Measurements from ENCODE around the gene TOM1L2. TPM values are rescaled to one million over a fixed set of nuclear protein-coding genes. Genes with fewer than 3 reads are reported as not detected.

TOM1L2 gene
- total RNA-seq, 1 experiment from 2014 or later: 6.4 TPM

DNA sequence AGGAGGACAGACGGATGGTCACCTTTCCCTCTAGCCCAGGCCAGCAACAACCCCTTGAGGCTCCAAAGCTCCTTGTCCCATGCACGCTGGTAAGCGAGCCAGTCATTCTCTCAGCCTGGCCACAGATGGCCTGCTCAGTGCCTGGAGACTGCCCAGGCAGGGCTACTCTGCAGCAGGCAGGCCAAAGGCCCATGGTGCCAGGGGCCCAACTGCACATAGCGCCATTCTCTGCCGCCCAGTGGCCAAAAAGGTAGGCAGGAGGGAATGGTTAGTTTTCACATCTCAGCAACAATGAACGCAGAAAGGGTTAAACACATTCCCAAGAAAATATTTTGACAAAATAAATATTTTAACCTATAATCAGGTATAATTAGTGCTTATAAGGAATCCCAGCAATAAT, 127.7 kb downstream of the TOM1L2 start:
- no peaks in the 10 kb centered on the region for H3K79me2 ChIP-seq (ENCODE audit: low read length)
- no peak overlapping the region for H3K9ac ChIP-seq (ENCODE audit: low read length)
- H3K9me3 ChIP-seq (ENCODE audit: low read length): no peaks in the 10 kb centered on the region
- H2AFZ ChIP-seq (ENCODE audit: low read length): no peak overlapping the region
- H3K4me1 ChIP-seq (ENCODE audit: low read length): peaks cover 25% of the 10 kb centered on the region
- H4K20me1 ChIP-seq (ENCODE audit: insufficient read depth, low read depth, low read length): no peaks in the 10 kb centered on the region
- DNase-seq: no peak
- no peak overlapping the region for H3K4me2 ChIP-seq (ENCODE audit: low read depth, low read length, poor library complexity, severe bottlenecking)
- H3K36me3 ChIP-seq (ENCODE audit: insufficient read depth, low read length): no peaks in the 10 kb centered on the region
- H3K27ac ChIP-seq (ENCODE audit: low read length): no peak overlapping the region
- no peaks in the 10 kb centered on the region for H3K27me3 ChIP-seq (ENCODE audit: low read length)
- H3K4me3 ChIP-seq (ENCODE audit: low read length): no peak overlapping the region
- H3K9me2 ChIP-seq (replicated peaks; ENCODE audit: insufficient read depth, low read length): no peaks in the 10 kb centered on the region

DNA sequence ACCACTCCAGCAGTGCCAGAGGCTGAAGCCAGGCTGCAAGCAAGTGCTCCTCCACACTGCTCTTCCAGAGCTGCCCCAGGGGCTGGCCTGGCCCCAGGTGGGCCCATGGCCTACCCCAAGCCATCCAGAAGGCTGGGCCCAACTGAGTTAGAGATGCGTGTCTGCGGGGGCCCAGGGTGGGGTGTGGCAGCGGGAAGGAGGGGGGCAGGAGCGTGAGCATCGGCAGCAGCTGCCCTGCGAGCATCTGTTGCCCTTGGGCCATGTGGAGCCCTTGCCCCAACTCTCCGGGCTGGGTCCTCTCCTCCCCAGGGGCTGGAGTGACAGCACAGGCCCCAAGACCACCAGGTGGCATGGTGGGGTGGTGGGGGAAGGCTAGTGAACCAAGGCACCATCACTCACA, 128.1 kb downstream of the TOM1L2 start:
- no peaks in the 10 kb centered on the region for H3K27me3 ChIP-seq (ENCODE audit: low read length)
- no peaks in the 10 kb centered on the region for H3K36me3 ChIP-seq (ENCODE audit: insufficient read depth, low read length)
- H3K4me2 ChIP-seq (ENCODE audit: low read depth, low read length, poor library complexity, severe bottlenecking): no peak overlapping the region
- no peak overlapping the region for H3K4me3 ChIP-seq (ENCODE audit: low read length)
- no peak for DNase-seq
- no peaks in the 10 kb centered on the region for H3K79me2 ChIP-seq (ENCODE audit: low read length)
- no peak overlapping the region for H3K27ac ChIP-seq (ENCODE audit: low read length)
- no peaks in the 10 kb centered on the region for H3K9me3 ChIP-seq (ENCODE audit: low read length)
- H2AFZ ChIP-seq (ENCODE audit: low read length): no peak overlapping the region
- H4K20me1 ChIP-seq (ENCODE audit: insufficient read depth, low read depth, low read length): no peaks in the 10 kb centered on the region
- no peaks in the 10 kb centered on the region for H3K9me2 ChIP-seq (replicated peaks; ENCODE audit: insufficient read depth, low read length)
- peaks cover 25% of the 10 kb centered on the region for H3K4me1 ChIP-seq (ENCODE audit: low read length)
- no peak overlapping the region for H3K9ac ChIP-seq (ENCODE audit: low read length)

DNA sequence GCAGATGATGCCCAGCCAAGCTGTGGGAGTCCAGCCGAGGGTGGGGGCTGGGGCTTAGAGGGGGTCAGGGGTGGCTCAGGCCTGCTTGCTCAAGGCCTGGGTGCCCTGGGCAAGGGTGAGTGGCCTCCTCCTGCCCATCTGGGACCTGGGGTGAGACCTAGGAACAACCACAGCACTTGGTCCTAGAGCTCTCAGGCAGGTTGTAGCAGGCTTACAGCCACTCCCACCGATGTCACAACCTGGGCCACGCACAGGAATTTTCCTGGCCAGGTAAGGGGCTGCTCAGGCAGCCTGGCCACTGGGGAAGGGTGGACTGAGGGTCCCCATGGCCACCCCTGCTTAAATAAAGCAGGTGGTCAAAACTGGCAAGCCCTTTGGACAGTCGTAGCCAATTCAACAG, 129.1 kb downstream of the TOM1L2 start:
- Histone ChIP-seq H3K79me2 (ENCODE audit: low read length) (no peaks in the 10 kb centered on the region), H3K9ac (ENCODE audit: low read length) (no peak overlapping the region), H3K9me2 (replicated peaks; ENCODE audit: insufficient read depth, low read length) (no peaks in the 10 kb centered on the region), H3K27ac (ENCODE audit: low read length) (no peak overlapping the region), H3K27me3 (ENCODE audit: low read length) (no peaks in the 10 kb centered on the region), H3K36me3 (ENCODE audit: insufficient read depth, low read length) (no peaks in the 10 kb centered on the region), H3K9me3 (ENCODE audit: low read length) (no peaks in the 10 kb centered on the region), H4K20me1 (ENCODE audit: insufficient read depth, low read depth, low read length) (no peaks in the 10 kb centered on the region), H3K4me2 (ENCODE audit: low read depth, low read length, poor library complexity, severe bottlenecking) (no peak overlapping the region), H3K4me1 (ENCODE audit: low read length) (peaks cover 22% of the 10 kb centered on the region), H2AFZ (ENCODE audit: low read length) (no peak overlapping the region), H3K4me3 (ENCODE audit: low read length) (no peak overlapping the region)
- no peak for DNase-seq

DNA sequence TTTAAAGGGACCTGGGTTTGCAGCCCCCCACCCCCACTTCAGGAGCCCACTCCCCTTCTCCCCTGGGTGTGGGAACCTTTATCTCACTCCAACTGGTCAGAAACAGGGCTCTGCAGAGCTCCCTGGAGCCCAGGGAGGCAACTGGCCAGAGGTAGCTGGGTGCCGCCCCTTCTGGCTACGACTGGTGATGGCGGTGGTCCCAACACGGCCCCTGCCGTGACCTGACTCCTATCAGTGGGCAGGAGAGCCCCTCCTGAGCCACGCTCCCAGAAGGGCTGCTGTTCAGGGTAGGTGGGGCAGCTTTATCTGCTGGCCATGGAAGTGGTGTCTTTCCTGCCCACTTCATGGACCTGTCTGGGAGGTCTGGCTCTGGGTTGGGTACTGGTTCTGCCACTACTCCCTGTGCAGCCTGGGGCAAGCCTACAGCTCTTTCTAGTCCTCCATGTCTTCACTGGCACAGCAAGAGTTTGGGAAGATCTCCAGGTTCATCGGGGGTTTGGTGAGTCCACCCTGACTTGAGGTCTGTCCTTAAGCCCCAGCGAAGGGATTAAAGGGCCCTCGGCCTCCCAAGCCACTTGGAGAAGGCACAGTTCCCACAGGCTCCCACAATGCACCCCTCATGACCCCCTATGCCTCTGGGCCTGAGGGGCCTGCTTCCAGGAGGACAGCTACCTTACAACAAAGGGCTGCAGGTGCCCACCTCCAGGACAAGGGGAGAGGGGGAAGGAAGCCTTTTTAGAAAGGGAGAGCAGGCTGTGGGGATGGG, 129.9 kb downstream of the TOM1L2 start:
- no peak overlapping the region for H3K27ac ChIP-seq (ENCODE audit: low read length)
- no peak overlapping the region; the same call in 1 of the 2 replicates for H3K9ac ChIP-seq (ENCODE audit: low read length)

DNA sequence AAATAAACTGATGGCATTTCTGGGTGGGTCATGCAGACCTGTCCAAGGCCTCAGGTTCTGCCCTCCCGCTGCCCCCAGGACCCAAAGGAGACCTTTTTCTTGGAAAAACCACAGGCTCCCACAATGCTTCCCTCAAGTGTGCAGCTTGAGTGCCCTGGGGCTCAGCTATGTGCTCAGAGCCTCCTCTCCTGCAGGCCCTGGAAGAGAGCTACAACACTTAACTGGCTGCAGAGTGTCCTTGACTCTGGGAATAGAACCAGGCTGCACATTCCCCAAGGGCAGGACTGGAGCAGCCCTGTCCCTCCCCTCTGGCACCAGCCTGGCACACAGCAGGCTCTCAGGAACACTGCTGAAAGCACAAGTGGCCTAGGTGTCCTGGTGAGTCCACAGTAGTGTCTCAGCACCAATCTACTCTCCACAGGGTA, 130.6 kb downstream of the TOM1L2 start:
- Histone ChIP-seq H3K79me2 (ENCODE audit: low read length) (no peaks in the 10 kb centered on the region), H2AFZ (ENCODE audit: low read length) (no peak overlapping the region), H3K27ac (ENCODE audit: low read length) (no peak overlapping the region)

More for the DNA sequence above, 129.9 kb downstream of the TOM1L2 start:
- no peak overlapping the region for H3K4me3 ChIP-seq (ENCODE audit: low read length)
- H3K4me1 ChIP-seq (ENCODE audit: low read length): peaks cover 27% of the 10 kb centered on the region
- no peaks in the 10 kb centered on the region for H3K79me2 ChIP-seq (ENCODE audit: low read length)
- no peaks in the 10 kb centered on the region for H3K27me3 ChIP-seq (ENCODE audit: low read length)
- H3K4me2 ChIP-seq (ENCODE audit: low read depth, low read length, poor library complexity, severe bottlenecking): no peak overlapping the region
- no peaks in the 10 kb centered on the region for H3K36me3 ChIP-seq (ENCODE audit: insufficient read depth, low read length)
- no peak overlapping the region for H2AFZ ChIP-seq (ENCODE audit: low read length)
- no peaks in the 10 kb centered on the region for H3K9me2 ChIP-seq (replicated peaks; ENCODE audit: insufficient read depth, low read length)
- no peaks in the 10 kb centered on the region for H4K20me1 ChIP-seq (ENCODE audit: insufficient read depth, low read depth, low read length)
- DNase-seq: no peak
- no peaks in the 10 kb centered on the region for H3K9me3 ChIP-seq (ENCODE audit: low read length)

DNA sequence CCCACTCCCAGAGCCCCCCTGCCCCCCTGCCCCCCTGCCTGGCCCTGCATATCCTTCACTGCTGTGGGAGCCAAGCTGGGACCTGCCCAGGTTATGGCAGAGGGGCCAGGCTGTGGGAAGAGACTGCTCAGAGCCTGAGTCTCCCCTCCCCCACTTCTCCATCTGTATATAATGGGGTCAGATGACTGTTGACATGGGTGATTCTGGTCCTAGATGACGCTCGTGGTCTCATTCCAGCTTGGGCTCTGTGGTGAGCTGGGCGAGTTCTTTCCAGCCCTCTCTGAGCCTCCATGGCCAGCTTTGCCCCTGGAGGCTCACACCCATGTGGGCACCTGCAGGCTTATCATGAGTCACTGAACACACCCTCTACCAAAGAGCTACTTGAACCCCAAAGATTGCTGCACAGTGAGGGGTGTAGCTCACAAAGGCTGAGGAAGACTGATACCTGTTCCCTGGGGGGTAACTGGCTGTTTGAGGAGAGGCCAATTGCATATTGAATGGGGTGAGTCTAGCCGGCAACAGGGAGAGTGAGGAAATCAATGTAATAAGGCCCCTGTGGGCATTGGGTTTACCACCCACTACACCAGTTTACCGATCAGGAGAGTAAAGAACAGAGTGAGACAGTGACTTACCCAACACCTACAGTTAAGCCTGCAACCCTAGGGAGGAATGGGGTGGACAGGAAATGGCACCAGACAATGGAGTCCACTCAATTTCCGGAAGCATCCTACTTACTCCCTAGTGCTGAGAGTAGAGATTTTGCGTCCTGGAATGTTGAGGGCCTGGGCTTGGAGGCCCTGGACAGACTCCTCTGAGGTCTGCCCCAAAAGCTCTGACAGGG, 131.2 kb downstream of the TOM1L2 start:
- Histone ChIP-seq H3K9me3 (ENCODE audit: low read length) (no peaks in the 10 kb centered on the region), H3K27me3 (ENCODE audit: low read length) (no peaks in the 10 kb centered on the region), H4K20me1 (ENCODE audit: insufficient read depth, low read depth, low read length) (no peaks in the 10 kb centered on the region), H2AFZ (ENCODE audit: low read length) (no peak overlapping the region), H3K4me1 (ENCODE audit: low read length) (peaks cover 31% of the 10 kb centered on the region), H3K36me3 (ENCODE audit: insufficient read depth, low read length) (no peaks in the 10 kb centered on the region), H3K9me2 (replicated peaks; ENCODE audit: insufficient read depth, low read length) (no peaks in the 10 kb centered on the region), H3K27ac (ENCODE audit: low read length) (peak overlapping the region; percentile 63; the same call in 1 of the 2 replicates), H3K9ac (ENCODE audit: low read length) (peak overlapping the region; percentile 93), H3K79me2 (ENCODE audit: low read length) (peaks cover under 1% of the 10 kb centered on the region), H3K4me2 (ENCODE audit: low read depth, low read length, poor library complexity, severe bottlenecking) (peak overlapping the region; percentile 95), H3K4me3 (ENCODE audit: low read length) (peak overlapping the region; percentile 80)
- peak; percentile 57 for DNase-seq

More for the DNA sequence above, 130.6 kb downstream of the TOM1L2 start:
- no peaks in the 10 kb centered on the region for H3K9me3 ChIP-seq (ENCODE audit: low read length)
- no peaks in the 10 kb centered on the region for H3K36me3 ChIP-seq (ENCODE audit: insufficient read depth, low read length)
- H3K4me2 ChIP-seq (ENCODE audit: low read depth, low read length, poor library complexity, severe bottlenecking): no peak overlapping the region
- DNase-seq: no peak
- H3K4me1 ChIP-seq (ENCODE audit: low read length): peaks cover 31% of the 10 kb centered on the region
- H3K9me2 ChIP-seq (replicated peaks; ENCODE audit: insufficient read depth, low read length): no peaks in the 10 kb centered on the region
- 0 out of 2 replicates have a peak overlapping the region, but pooled peaks have one; percentile 93 for H3K9ac ChIP-seq (ENCODE audit: low read length)
- no peaks in the 10 kb centered on the region for H4K20me1 ChIP-seq (ENCODE audit: insufficient read depth, low read depth, low read length)
- H3K4me3 ChIP-seq (ENCODE audit: low read length): no peak overlapping the region
- H3K27me3 ChIP-seq (ENCODE audit: low read length): no peaks in the 10 kb centered on the region

DNA sequence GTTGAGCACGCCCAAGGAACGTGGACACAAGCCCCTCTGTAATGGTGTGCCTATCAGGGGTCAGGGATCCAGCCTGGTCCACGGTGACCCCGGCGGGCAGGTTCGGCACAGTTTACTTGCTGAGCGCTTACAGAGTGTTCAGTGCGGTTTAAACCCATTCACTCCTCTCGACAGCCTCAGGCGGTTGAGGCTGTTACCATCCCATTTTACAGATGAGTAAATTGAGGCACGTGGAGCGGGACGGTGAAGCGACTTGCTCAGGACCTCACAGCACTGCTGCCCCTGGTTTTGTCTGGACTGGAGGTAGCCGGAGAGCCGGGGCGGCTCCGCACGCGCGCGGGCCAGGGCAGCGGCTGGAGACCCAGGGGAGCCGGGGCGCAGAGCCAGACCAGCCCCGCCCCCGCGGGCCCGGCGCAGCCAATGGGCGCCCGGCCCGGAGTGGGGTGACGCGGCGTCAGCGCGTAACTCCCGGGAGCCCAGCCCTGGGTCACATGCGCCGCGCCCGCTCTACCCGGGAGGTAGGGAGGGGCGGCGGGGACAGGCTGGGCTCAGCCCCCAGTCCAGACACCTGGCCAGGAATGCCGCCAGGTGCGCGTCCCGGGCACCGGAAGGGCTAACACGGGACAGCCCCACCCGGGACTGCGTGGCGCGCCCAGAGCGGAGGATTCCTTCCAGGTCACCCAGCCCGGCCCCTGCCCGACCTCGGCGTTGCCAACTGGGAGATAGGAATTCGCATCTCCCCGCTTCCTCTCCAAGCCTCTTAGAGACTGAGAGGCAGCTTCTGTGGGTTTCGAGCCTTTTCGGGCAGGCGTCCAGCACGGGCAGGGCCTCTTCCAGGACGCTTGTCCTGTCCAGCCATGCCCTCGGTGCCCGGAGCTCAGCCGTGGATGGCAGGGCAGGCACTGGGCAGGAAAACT, 132.2 kb downstream of the TOM1L2 start:
- H3K79me2 ChIP-seq (ENCODE audit: low read length): peaks cover 10% of the 10 kb centered on the region
- peak overlapping the region; percentile 80 for H3K4me3 ChIP-seq (ENCODE audit: low read length)
- no peaks in the 10 kb centered on the region for H3K27me3 ChIP-seq (ENCODE audit: low read length)
- no peak overlapping the region for H2AFZ ChIP-seq (ENCODE audit: low read length)
- no peaks in the 10 kb centered on the region for H3K9me3 ChIP-seq (ENCODE audit: low read length)
- peak overlapping the region; percentile 95 for H3K4me2 ChIP-seq (ENCODE audit: low read depth, low read length, poor library complexity, severe bottlenecking)
- peak overlapping the region; percentile 75 for H3K27ac ChIP-seq (ENCODE audit: low read length)
- H3K9ac ChIP-seq (ENCODE audit: low read length): peak overlapping the region; percentile 93
- DNase-seq: peak; percentile 95
- no peaks in the 10 kb centered on the region for H3K36me3 ChIP-seq (ENCODE audit: insufficient read depth, low read length)
- no peaks in the 10 kb centered on the region for H4K20me1 ChIP-seq (ENCODE audit: insufficient read depth, low read depth, low read length)
- no peaks in the 10 kb centered on the region for H3K9me2 ChIP-seq (replicated peaks; ENCODE audit: insufficient read depth, low read length)
- peaks cover 40% of the 10 kb centered on the region for H3K4me1 ChIP-seq (ENCODE audit: low read length)
